Stimulated activated CD4-positive, alpha-beta T cell treated with anti-CD3 and anti-CD28 coated beads, Interleukin-2, amount 100 ng/mL, for 24 hours (primary cell): ENCODE measurements around the gene TBPL2.
"Not testable (repeated sequence)": the region's sequence is repeated elsewhere in the genome, so short reads cannot be mapped to it uniquely, and the experiment has no call there.

Experiments
- DNase-seq, 2 donors: peaks; one replicate each; pipeline ENCODE4 v3.0.0-alpha.2; 2020

TBPL2 gene

GRCh38 chr14:55440385-55440784 is at the start of gene TBPL2:
TSS of gene TBPL2 (minus strand) at chr14:55440616. CDS start at chr14:55440449, 167 bp downstream.
- DNase-seq: no peak

- DNase-seq: no peak
These were observed 47.8 kb upstream of the TBPL2 start for GRCh38 chr14:55488204-55488603.

- no peak for DNase-seq
These were observed 42.7 kb upstream of the TBPL2 start for GRCh38 chr14:55482936-55483605.

GRCh38 chr14:55481769-55482168 is 41.4 kb upstream of the TBPL2 start:
- no peak for DNase-seq

GRCh38 chr14:55477680-55478079 is 37.3 kb upstream of the TBPL2 start:
- DNase-seq: no peak

- not testable (repeated sequence) for DNase-seq
These were observed 36.0 kb upstream of the TBPL2 start for GRCh38 chr14:55476448-55476847.

- DNase-seq: no peak
These were observed 33.4 kb upstream of the TBPL2 start for GRCh38 chr14:55473786-55474185.

- no peak for DNase-seq
These were observed 29.6 kb upstream of the TBPL2 start for GRCh38 chr14:55470025-55470424.

- no peak for DNase-seq
These were observed 26.9 kb upstream of the TBPL2 start for GRCh38 chr14:55467307-55467706.

GRCh38 chr14:55458800-55459515 is 18.5 kb upstream of the TBPL2 start:
- no peak for DNase-seq

GRCh38 chr14:55457496-55457895 is 17.1 kb upstream of the TBPL2 start:
- DNase-seq: no peak

GRCh38 chr14:55456411-55456810 is 16.0 kb upstream of the TBPL2 start:
- DNase-seq: not testable (repeated sequence)

- DNase-seq: no peak
These were observed 14.0 kb upstream of the TBPL2 start for GRCh38 chr14:55454264-55455002.

GRCh38 chr14:55451950-55452349 is 11.5 kb upstream of the TBPL2 start:
- DNase-seq: no peak

GRCh38 chr14:55451398-55451797 is 11.0 kb upstream of the TBPL2 start:
- no peak for DNase-seq

GRCh38 chr14:55450987-55451386 is 10.6 kb upstream of the TBPL2 start:
- no peak for DNase-seq

GRCh38 chr14:55450539-55450938 is 10.1 kb upstream of the TBPL2 start:
- no peak for DNase-seq

- no peak for DNase-seq
These were observed 9.7 kb upstream of the TBPL2 start for GRCh38 chr14:55450124-55450523.

- no peak for DNase-seq
These were observed 8.7 kb upstream of the TBPL2 start for GRCh38 chr14:55449116-55449515.

- DNase-seq: peak in 1 of 2 donors; percentile 55
These were observed 7.8 kb upstream of the TBPL2 start for GRCh38 chr14:55448141-55448614.

- DNase-seq: no peak
These were observed 6.4 kb upstream of the TBPL2 start for GRCh38 chr14:55446833-55447232.

- peak; percentile 58 to 71 for DNase-seq
These were observed 5.8 kb upstream of the TBPL2 start for GRCh38 chr14:55446127-55446736.

- no peak for DNase-seq
These were observed 870 bp upstream of the TBPL2 start for GRCh38 chr14:55441286-55441685.
